Mesendoderm (in vitro differentiated cells): Measurements from ENCODE around the gene ZSWIM3. TPM values are rescaled to one million over a fixed set of nuclear protein-coding genes. Genes with fewer than 3 reads are reported as not detected.

Experiments used
- DNase-seq: peaks from one replicate; pipeline ENCODE4 v3.0.0; 2013
- H2AK5ac ChIP-seq: 2 replicates; pipeline ENCODE4 v1.6.1; 2013; ENCODE audit warnings: low read length, inconsistent platforms
- H2BK120ac ChIP-seq: 2 replicates; pipeline ENCODE4 v1.6.1; 2013; ENCODE audit warnings: low read depth, mild to moderate bottlenecking, low read length, moderate library complexity, mixed read lengths
- H2BK15ac ChIP-seq: replicated peaks from 2 replicates; pipeline ENCODE4 v1.6.1; 2013; ENCODE audit warnings: low read depth, mild to moderate bottlenecking, moderate library complexity
- H2BK5ac ChIP-seq: 2 replicates; pipeline ENCODE4 v1.6.1; 2013; ENCODE audit warnings: low read length, inconsistent platforms
- H3K18ac ChIP-seq: 2 replicates; pipeline ENCODE4 v1.6.1; 2013; ENCODE audit warnings: mild to moderate bottlenecking, low read length, mixed read lengths
- H3K23ac ChIP-seq: one replicate; pipeline ENCODE4 v1.6.1; 2013; ENCODE audit warnings: low read length
- H3K27ac ChIP-seq: 2 replicates; pipeline ENCODE4 v1.5.1; 2013; ENCODE audit warnings: low read depth, mild to moderate bottlenecking, inconsistent platforms, low read length, moderate library complexity
- H3K27me3 ChIP-seq: 2 replicates; pipeline ENCODE4 v1.6.1; 2013; ENCODE audit warnings: low read length, control low read depth, mild to moderate bottlenecking, inconsistent platforms; ENCODE audit not compliant: insufficient read depth, poor library complexity
- H3K36me3 ChIP-seq: 2 replicates; pipeline ENCODE4 v1.6.1; 2013; ENCODE audit warnings: low read length, inconsistent platforms; ENCODE audit not compliant: control insufficient read depth, insufficient read depth
- H3K4ac ChIP-seq: one replicate; pipeline ENCODE4 v1.6.1; 2013; ENCODE audit warnings: low read depth, mild to moderate bottlenecking, low read length, moderate library complexity
- H3K4me1 ChIP-seq: 2 replicates; pipeline ENCODE4 v1.6.1; 2013; ENCODE audit warnings: low read depth, low read length, inconsistent platforms; ENCODE audit not compliant: control insufficient read depth
- H3K4me2 ChIP-seq: 2 replicates; pipeline ENCODE4 v1.6.1; 2013; ENCODE audit warnings: low read length
- H3K4me3 ChIP-seq: 2 replicates; pipeline ENCODE4 v1.5.1; 2013; ENCODE audit warnings: mild to moderate bottlenecking, low read length
- H3K56ac ChIP-seq: one replicate; pipeline ENCODE4 v1.6.1; 2013; ENCODE audit warnings: low read length
- H3K79me1 ChIP-seq: 2 replicates; pipeline ENCODE4 v1.6.1; 2013; ENCODE audit warnings: low read length, inconsistent platforms
- H3K79me2 ChIP-seq: 2 replicates; pipeline ENCODE4 v1.6.1; 2013; ENCODE audit warnings: mild to moderate bottlenecking, low read length; ENCODE audit not compliant: control insufficient read depth, insufficient read depth
- H3K9ac ChIP-seq: 2 replicates; pipeline ENCODE4 v1.6.1; 2013; ENCODE audit warnings: low read length, inconsistent platforms
- H4K5ac ChIP-seq: one replicate; pipeline ENCODE4 v1.6.1; 2013; ENCODE audit warnings: low read length
- H4K8ac ChIP-seq: one replicate; pipeline ENCODE4 v1.6.1; 2013; ENCODE audit warnings: low read depth, mild to moderate bottlenecking, control low read depth, low read length, moderate library complexity
- WGBS: extraction: QIAGEN DNeasy Blood & Tissue Kit; methylation state at CpG from one replicate; pipeline ENCODE4 v1.1.7; 2013; ENCODE audit warnings: low lambda C conversion rate, missing lambda C conversion rate; ENCODE audit not compliant: insufficient coverage; ENCODE audit errors: extremely low coverage; 5-methylcytosine and 5-hydroxymethylcytosine counted together
- polyA plus RNA-seq, 2 experiments: library from polyadenylated mRNA; stranded (reverse); fragments of 200-250 nt; gene quantifications; one replicate each; pipeline ENCODE4 v1.2.3, GENCODE V29; 2013

The ZSWIM3 gene
- 1.9 TPM for polyA plus RNA-seq (2013, experiment 1 of 2)
- 1.7 TPM for polyA plus RNA-seq (2013, experiment 2 of 2)

- H2BK120ac ChIP-seq = no peak within 1 kb of the TSS
- no peak within 1 kb of the TSS for H3K23ac ChIP-seq
- H4K5ac ChIP-seq = no peak within 1 kb of the TSS
- H2AK5ac ChIP-seq = no peak within 1 kb of the TSS
- peak within 1 kb of the TSS; percentile 52 for H2BK5ac ChIP-seq
- peak within 1 kb of the TSS; percentile 19 for H3K27ac ChIP-seq
- peak; percentile 100 for DNase-seq
- H3K4me2 ChIP-seq = peak within 1 kb of the TSS; percentile 96
- H3K4ac ChIP-seq = no peak within 1 kb of the TSS
- H2BK15ac ChIP-seq = no peak within 1 kb of the TSS
- peak within 1 kb of the TSS; percentile 41 for H4K8ac ChIP-seq
- peak within 1 kb of the TSS; percentile 94 for H3K4me3 ChIP-seq
- WGBS = no CpG with 5 or more reads among the region's 36 CpGs
- no peaks in the 10 kb centered on the region for H3K36me3 ChIP-seq
- H3K4me1 ChIP-seq = no peaks in the 10 kb centered on the region
- H3K79me2 ChIP-seq = peaks cover 2% of the 10 kb centered on the region
- H3K56ac ChIP-seq = peak within 1 kb of the TSS; percentile 97
- no peaks in the 10 kb centered on the region for H3K27me3 ChIP-seq
- peak within 1 kb of the TSS; percentile 90 for H3K9ac ChIP-seq
- H3K18ac ChIP-seq = peak within 1 kb of the TSS; percentile 35
- H3K79me1 ChIP-seq = peaks cover 3% of the 10 kb centered on the region
Measured at GRCh38 chr20:45857114-45857881, at the start of gene ZSWIM3, which contains the start of gene ACOT8. ZSWIM3 (plus strand) TSS chr20:45857614; CDS start chr20:45857826, 212 bp downstream. ACOT8 (minus strand) TSS chr20:45857392; CDS start chr20:45857315, 77 bp downstream.

- Histone ChIP-seq H3K36me3 (peaks cover 11% of the 10 kb centered on the region), H3K4me2 (no peak overlapping the region), H2BK5ac (no peak overlapping the region), H3K18ac (no peak overlapping the region), H3K27ac (no peak overlapping the region), H3K79me2 (peaks cover 21% of the 10 kb centered on the region), H2AK5ac (no peak overlapping the region), H3K4me3 (no peak overlapping the region), H4K5ac (no peak overlapping the region), H3K4ac (no peak overlapping the region), H3K4me1 (peaks cover under 1% of the 10 kb centered on the region), H3K27me3 (no peaks in the 10 kb centered on the region), H3K9ac (no peak overlapping the region), H2BK15ac (no peak overlapping the region), H2BK120ac (no peak overlapping the region), H3K23ac (no peak overlapping the region), H4K8ac (no peak overlapping the region), H3K79me1 (peaks cover 8% of the 10 kb centered on the region), H3K56ac (no peak overlapping the region)
- DNase-seq = no peak
- no CpG with 5 or more reads among the region's 8 CpGs for WGBS
Measured at GRCh38 chr20:45810191-45810970, 47.0 kb upstream of the ZSWIM3 start.

- Histone ChIP-seq H3K27me3 (no peaks in the 10 kb centered on the region), H3K4me1 (peaks cover 4% of the 10 kb centered on the region), H4K8ac (peak within 1 kb of the TSS; percentile 31), H3K4me2 (peak within 1 kb of the TSS; percentile 60), H3K18ac (peak within 1 kb of the TSS; percentile 72), H2BK15ac (no peak within 1 kb of the TSS), H3K27ac (peak within 1 kb of the TSS; percentile 59), H3K4me3 (peak within 1 kb of the TSS; percentile 100), H3K79me2 (peaks cover 23% of the 10 kb centered on the region), H2BK120ac (no peak within 1 kb of the TSS), H3K23ac (peak within 1 kb of the TSS; percentile 75), H3K56ac (peak within 1 kb of the TSS; percentile 99), H3K9ac (peak within 1 kb of the TSS; percentile 100), H2AK5ac (peak within 1 kb of the TSS; percentile 99), H3K36me3 (peaks cover 18% of the 10 kb centered on the region), H3K79me1 (peaks cover 12% of the 10 kb centered on the region), H4K5ac (no peak within 1 kb of the TSS), H3K4ac (peak within 1 kb of the TSS; percentile 76), H2BK5ac (peak within 1 kb of the TSS; percentile 78)
- peak; percentile 100 for DNase-seq
- no CpG with 5 or more reads among the region's 65 CpGs for WGBS
Measured at GRCh38 chr20:45812157-45813005, 45.0 kb upstream of the ZSWIM3 start, which contains the start of gene UBE2C. UBE2C (plus strand) TSS chr20:45812644; CDS start chr20:45812696, 52 bp downstream.

- Histone ChIP-seq H3K4me1 (peaks cover 4% of the 10 kb centered on the region), H4K5ac (no peak overlapping the region), H3K56ac (peak overlapping the region; percentile 99), H3K23ac (peak overlapping the region; percentile 75), H2BK5ac (peak overlapping the region; percentile 78), H3K4me3 (peak overlapping the region; percentile 100), H3K4ac (peak overlapping the region; percentile 76), H2BK15ac (no peak overlapping the region), H3K18ac (peak overlapping the region; percentile 72), H3K79me1 (peaks cover 12% of the 10 kb centered on the region), H3K27me3 (no peaks in the 10 kb centered on the region), H3K27ac (peak overlapping the region; percentile 45), H3K36me3 (peaks cover 18% of the 10 kb centered on the region), H2BK120ac (no peak overlapping the region), H3K4me2 (peak overlapping the region; percentile 60), H2AK5ac (peak overlapping the region; percentile 99), H4K8ac (no peak overlapping the region), H3K9ac (peak overlapping the region; percentile 100), H3K79me2 (peaks cover 23% of the 10 kb centered on the region)
- no CpG with 5 or more reads among the region's 11 CpGs for WGBS
- DNase-seq = no peak
Measured at GRCh38 chr20:45813006-45813340, 44.4 kb upstream of the ZSWIM3 start.

- peak overlapping the region; percentile 100 for H3K4me3 ChIP-seq
- H2BK5ac ChIP-seq = no peak overlapping the region
- H3K27ac ChIP-seq = no peak overlapping the region
- H4K5ac ChIP-seq = no peak overlapping the region
- no peak overlapping the region for H2BK15ac ChIP-seq
- peaks cover 23% of the 10 kb centered on the region for H3K79me2 ChIP-seq
- no peak overlapping the region for H2AK5ac ChIP-seq
- H3K36me3 ChIP-seq = peaks cover 18% of the 10 kb centered on the region
- H3K18ac ChIP-seq = no peak overlapping the region
- H4K8ac ChIP-seq = no peak overlapping the region
- peak overlapping the region; percentile 76 for H3K4ac ChIP-seq
- peaks cover 12% of the 10 kb centered on the region for H3K79me1 ChIP-seq
- no CpG with 5 or more reads among the region's 7 CpGs for WGBS
- peaks cover 5% of the 10 kb centered on the region for H3K4me1 ChIP-seq
- peak overlapping the region; percentile 100 for H3K9ac ChIP-seq
- no peak overlapping the region for H3K23ac ChIP-seq
- DNase-seq = no peak
- H3K27me3 ChIP-seq = no peaks in the 10 kb centered on the region
- H3K56ac ChIP-seq = peak overlapping the region; percentile 99
- peak overlapping the region; percentile 60 for H3K4me2 ChIP-seq
- H2BK120ac ChIP-seq = no peak overlapping the region
Measured at GRCh38 chr20:45813489-45813888, 43.9 kb upstream of the ZSWIM3 start.
